HG03280 (cell line): ENCODE data around the gene ZDHHC18.
A peak's percentile ranks its signal among the peaks of the same experiment; 100 is the strongest.

Experiments used
- ATAC-seq: cut with Tn5 transposase; IDR thresholded peaks from one replicate; pipeline ENCODE4 v1.9.1; 2021; ENCODE audit warnings: mild to moderate bottlenecking, moderate library complexity; ENCODE audit not compliant: unreplicated experiment

Gene ZDHHC18, protein sequence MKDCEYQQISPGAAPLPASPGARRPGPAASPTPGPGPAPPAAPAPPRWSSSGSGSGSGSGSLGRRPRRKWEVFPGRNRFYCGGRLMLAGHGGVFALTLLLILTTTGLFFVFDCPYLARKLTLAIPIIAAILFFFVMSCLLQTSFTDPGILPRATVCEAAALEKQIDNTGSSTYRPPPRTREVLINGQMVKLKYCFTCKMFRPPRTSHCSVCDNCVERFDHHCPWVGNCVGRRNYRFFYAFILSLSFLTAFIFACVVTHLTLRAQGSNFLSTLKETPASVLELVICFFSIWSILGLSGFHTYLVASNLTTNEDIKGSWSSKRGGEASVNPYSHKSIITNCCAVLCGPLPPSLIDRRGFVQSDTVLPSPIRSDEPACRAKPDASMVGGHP

DNA sequence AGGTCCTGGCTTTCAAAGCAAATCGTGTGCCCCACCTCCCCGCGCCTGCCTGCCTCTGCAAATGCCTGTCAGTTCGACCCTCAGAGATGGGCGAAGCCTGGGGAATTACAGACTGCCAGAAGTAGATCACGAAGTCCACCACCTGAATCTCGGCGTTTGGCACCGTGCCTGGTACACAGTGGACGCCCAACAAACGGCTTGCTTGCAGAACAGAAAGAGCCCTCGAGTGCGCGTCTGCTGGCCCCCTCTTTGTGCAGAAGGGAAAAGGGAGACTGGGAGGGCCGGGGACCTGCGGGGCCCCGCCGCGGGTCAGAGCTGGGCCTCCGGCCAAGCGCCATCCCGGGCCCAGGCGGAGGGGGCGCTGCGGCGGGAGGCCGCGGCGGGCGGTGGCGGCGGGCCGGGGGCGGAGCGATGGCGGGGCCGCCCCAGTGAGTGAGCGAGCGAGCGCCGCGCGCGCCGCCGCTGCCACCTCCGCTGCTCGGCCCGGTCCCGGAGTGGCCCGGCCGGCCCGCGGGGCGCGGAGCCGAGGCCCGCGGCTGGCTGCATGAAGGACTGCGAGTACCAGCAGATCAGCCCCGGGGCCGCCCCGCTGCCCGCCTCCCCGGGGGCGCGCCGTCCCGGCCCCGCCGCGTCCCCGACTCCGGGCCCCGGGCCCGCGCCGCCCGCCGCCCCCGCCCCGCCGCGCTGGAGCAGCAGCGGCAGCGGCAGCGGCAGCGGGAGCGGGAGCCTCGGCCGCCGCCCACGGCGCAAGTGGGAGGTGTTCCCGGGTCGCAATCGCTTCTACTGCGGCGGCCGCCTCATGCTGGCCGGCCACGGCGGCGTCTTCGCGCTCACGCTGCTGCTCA, at the start of gene ZDHHC18:
Gene ZDHHC18, plus strand, starts transcription at position 428 of the 845 bp plus-strand sequence. Its CDS starts 117 bp downstream, at position 545.
- peak; percentile 85 for ATAC-seq

DNA sequence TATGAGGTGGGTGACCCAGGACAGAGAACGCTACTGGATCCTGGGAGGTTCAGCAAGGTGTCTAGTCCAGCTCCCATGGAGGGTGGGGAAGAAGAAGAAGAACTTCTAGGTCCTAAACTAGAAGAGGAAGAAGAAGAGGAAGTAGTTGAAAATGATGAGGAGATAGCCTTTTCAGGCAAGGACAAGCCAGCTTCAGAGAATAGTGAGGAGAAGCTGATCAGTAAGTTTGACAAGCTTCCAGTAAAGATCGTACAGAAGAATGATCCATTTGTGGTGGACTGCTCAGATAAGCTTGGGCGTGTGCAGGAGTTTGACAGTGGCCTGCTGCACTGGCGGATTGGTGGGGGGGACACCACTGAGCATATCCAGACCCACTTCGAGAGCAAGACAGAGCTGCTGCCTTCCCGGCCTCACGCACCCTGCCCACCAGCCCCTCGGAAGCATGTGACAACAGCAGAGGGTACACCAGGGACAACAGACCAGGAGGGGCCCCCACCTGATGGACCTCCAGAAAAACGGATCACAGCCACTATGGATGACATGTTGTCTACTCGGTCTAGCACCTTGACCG, 47.3 kb upstream of the ZDHHC18 start:
- ATAC-seq = no peak

DNA sequence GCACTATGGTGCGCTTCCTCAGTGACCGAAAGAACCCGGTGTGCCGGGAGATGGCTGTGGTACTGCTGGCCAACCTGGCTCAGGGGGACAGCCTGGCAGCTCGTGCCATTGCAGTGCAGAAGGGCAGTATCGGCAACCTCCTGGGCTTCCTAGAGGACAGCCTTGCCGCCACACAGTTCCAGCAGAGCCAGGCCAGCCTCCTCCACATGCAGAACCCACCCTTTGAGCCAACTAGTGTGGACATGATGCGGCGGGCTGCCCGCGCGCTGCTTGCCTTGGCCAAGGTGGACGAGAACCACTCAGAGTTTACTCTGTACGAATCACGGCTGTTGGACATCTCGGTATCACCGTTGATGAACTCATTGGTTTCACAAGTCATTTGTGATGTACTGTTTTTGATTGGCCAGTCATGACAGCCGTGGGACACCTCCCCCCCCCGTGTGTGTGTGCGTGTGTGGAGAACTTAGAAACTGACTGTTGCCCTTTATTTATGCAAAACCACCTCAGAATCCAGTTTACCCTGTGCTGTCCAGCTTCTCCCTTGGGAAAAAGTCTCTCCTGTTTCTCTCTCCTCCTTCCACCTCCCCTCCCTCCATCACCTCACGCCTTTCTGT, 46.0 kb upstream of the ZDHHC18 start:
- no peak for ATAC-seq

DNA sequence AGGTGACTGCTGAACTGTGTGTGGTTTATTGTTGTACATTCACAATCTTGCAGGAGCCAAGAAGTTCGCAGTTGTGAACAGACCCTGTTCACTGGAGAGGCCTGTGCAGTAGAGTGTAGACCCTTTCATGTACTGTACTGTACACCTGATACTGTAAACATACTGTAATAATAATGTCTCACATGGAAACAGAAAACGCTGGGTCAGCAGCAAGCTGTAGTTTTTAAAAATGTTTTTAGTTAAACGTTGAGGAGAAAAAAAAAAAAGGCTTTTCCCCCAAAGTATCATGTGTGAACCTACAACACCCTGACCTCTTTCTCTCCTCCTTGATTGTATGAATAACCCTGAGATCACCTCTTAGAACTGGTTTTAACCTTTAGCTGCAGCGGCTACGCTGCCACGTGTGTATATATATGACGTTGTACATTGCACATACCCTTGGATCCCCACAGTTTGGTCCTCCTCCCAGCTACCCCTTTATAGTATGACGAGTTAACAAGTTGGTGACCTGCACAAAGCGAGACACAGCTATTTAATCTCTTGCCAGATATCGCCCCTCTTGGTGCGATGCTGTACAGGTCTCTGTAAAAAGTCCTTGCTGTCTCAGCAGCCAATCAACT, 45.2 kb upstream of the ZDHHC18 start:
- no peak for ATAC-seq

DNA sequence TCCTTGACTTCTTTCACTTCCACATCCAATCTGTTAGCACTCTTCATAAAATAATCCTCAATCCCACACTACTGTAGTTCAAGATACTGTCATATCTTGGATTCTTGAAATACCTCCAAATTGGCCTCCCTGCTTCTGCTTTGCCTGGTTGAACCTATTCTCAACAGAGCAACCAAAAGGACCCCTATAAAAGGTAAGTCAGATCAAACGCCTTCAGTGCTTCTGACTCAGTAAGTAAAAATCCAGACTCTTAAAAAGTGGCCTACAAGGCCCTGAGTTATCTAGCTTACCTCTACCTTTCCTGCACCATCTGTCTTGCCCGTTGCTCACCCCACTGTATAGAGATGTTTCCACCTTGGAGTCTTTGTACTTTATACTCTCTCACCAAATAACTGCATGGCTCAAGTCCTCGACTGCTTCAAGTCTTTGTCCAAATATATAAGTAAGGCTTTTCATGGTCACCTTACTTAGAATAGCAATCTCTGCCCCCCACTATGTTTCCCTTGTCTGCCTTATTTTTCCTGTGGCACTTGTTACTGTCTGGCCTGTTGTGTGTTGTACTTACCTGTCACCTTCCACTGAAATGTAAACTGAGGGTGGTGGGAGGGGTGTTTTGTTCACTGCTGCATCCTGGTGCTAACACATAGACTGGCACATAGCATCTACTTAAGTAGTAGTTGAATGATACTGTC, 43.8 kb upstream of the ZDHHC18 start:
- no peak for ATAC-seq

DNA sequence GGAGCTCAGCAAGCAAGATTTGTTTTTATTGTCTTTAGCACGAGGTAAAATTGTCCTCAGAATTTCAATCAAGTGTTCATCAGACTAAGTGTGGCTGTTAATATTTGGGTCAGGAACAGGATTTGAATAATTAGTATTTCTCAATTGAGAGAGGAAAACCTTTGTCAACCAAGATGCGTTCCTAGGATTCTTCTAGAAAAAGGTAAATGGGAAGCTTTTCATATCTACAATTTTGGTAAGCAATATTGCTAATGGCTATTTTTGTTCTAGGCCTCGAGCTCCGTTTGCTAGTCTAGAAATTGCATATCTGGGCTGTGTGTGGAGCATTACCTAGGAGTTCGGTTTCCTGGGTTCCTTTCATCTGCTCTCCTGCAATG, 42.9 kb upstream of the ZDHHC18 start:
- no peak for ATAC-seq

DNA sequence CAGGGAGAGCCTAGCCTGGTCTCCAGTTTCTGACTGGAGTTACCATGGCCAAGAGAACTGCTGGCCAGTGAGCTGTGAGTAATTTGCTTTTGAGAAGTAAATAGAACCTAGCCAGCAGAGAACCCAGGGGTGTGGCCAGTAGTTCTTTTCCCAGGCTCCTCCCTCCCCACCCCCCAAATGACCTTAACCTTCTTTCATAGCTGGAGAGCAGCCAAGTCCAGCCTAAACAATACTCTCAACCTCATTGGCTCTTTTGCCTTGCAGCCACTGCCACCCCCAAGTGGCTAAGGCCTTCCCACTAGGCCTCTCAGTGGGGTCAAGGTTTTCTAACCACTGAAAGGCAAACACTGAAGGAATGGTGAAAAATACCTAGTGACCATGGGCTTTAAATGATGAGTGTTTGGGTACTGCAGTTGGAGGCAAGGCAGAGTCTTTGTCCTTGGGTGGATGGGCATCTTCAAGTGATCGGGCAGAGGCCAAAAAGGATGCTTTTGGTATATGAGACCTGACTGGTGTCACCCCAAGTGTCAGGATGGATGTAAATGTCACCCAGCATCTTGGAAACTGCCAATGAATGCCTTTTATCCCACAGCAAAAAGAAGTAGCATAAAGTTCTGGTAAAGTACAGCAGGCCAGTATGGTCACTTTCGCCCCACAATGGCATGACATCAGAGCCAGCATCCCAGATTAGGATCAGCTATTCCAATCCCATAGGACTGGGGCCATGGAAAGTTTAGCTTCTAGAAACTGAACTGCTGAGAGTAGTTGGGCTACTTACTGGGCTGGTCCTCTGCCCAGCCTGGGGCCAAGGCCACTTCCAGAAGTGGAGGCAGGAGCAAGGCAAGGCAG, 42.2 kb upstream of the ZDHHC18 start:
- no peak for ATAC-seq

DNA sequence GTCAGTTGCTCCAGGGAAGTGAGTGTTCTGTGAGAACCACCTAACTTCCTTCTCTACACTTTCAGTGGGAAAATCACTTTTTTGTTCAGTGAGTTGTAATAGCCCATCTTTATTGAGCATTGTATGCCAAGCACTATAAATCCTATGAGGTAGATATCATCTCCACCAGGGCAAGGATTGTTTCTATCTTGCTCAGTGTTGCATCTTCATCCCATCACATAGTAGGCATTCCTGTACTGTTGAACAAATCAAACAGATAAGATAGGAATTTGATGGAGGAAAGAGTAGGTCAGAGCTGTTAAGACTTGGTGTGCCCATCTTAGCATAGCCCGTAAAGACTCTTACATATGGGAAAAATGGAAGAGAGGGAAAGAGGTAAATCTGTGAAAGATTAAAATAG, 41.6 kb upstream of the ZDHHC18 start:
- no peak for ATAC-seq

DNA sequence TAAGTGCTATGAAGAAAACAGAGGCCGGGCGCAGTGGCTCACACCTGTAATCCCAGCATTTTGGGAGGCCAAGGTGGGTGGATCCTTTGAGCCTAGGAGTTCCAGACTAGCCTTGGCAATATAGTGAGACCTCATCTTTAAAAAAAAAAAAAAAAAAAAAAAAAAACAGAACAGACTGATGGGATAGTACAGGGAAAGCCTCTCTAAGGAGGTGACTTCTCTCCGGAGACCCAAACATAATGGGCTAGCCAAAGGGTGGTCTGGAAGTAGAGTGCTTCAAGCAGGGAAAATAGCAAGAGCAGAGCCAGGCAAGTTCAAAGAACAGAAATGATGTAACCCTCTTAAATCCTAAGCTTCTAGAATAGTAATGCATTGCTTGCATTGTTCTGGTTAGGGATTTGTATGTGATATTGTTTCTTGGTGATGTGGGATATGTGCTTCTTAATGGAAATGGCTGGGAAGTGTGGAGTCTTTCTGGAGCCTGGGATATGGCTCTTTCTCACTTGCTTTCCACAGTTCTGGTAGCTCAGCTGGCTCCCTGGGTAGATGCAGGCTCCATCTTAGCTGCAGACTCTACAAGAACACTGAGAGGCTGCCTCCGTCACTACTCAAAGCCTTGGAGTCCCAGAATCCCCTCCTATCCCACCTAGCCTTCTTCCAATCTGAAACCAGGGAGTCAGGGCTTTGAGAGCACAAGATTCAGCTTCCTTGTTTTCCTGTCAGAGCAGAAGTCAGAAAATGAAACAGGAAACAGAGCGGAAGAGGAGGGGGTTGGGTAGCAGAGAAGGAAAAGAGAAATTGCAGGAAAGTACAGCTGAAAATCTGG, 40.7 kb upstream of the ZDHHC18 start:
- no peak for ATAC-seq

DNA sequence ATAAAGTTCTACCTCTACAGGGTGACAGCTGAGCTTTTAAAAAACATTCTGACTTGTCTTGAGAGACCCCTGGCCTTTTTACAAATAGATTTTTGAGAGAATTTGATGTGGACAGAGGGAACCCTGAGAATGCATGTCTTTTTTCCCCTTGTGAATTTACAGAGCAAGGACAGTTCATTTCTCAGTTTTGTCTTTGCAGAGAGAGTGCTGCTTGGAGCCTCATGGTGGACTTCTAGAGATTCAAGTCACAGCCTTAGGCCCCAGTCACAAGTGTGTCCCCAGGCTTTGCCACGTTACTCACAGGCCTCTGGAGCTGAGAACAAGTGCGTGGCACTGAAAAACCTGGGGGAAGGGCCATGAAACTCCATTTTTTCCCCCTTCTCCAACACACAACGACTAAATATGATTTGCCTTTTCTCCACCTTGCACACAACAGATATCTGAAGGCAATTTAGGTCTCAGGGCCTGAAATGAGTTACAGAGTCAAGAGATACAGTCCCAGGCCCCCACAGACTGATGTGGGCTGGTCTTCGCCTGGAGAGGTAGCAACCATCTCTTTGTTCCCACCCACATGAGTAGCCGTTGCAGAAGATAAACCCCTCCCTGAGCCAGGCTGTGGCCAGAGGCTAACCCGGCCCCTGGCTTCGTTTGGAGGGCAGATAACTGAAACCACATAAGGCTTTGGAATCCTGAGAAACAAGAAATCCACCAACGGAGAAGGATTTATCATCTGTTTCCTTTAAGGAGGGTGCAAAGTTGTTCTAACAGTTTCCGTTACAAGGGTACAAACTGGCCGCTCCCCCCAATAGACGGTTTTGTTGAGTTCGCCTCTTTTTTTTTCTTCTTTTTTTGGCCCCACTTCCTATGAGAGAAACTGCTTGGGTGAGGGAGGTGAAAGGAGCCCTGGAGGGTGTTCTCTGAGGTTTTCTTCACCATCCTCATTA, 39.8 kb upstream of the ZDHHC18 start:
- ATAC-seq = no peak

DNA sequence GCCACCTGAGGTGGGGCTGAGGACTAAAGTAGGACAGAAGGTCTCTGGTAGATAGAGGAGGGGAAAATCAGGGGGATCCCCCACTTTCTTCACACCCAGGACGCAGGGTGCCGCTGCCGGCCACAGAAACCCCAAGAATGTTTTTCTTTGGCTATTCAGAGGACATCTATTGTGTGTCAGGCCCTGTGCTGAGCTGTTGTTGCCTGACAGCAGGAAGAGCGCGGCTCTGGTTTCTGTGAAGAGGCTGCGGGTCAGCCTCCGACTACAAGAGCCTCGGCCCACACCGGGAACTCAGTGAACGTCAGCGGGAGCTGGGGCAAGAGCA, 39.1 kb upstream of the ZDHHC18 start:
- ATAC-seq = peak; percentile 30

DNA sequence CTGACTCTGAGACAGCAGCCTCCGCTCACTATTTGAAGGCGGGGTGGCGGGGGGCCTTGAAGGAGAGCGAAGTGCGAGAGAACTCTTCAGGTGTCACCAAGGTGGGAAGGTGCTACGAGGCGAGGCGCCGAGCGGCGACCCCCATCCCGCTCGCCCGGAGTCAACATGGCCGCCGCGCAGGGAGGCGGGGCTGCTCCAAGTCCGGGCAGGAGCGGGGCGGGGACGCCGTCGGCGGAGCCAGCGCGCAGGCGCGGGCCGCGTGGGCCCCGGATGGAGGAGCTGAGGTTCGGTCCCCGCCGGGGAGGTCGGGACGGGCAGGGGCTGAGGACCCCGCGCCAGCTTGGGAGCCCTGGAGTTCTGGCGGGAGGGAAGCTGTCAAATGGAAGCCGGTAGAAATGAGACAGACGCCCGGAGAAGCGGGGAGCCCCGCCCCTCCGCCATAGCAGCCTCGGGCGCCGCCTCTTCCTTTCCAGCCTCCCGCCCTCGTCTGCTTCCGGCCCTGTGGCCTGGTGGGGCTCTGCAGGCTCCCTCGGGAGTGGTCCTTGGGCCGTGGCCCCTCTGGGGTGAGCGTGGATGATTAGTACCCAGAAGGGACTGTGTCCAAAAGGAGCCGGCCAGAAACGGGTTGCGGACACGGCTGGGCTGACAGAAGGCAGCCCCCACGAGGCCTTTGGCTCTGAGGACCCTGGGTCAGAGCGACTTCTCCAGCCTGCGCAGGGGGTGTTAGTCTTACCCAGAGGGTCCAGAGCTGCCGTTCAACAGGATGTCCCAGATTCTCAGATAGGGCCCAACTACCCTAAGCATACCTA, 38.6 kb upstream of the ZDHHC18 start, which contains the start of gene PIGV:
Gene PIGV, plus strand, starts transcription at position 245 of the 809 bp plus-strand sequence. CDS start 2,866 bp downstream, outside the sequence.
- peak; percentile 67 for ATAC-seq

DNA sequence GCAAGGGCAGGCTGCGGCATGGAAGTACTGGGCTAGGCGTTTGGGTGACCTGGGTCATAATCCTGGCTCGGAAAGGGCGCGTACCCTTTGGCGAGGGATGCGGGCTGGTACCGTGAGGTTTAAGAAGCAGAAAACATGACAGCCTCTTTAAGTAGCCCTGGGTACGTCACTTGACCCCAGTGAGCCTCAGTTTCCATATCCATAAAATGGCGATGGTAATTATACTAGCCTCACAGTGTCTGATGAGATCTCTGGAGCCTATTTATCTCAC, 38.0 kb upstream of the ZDHHC18 start:
- no peak for ATAC-seq

DNA sequence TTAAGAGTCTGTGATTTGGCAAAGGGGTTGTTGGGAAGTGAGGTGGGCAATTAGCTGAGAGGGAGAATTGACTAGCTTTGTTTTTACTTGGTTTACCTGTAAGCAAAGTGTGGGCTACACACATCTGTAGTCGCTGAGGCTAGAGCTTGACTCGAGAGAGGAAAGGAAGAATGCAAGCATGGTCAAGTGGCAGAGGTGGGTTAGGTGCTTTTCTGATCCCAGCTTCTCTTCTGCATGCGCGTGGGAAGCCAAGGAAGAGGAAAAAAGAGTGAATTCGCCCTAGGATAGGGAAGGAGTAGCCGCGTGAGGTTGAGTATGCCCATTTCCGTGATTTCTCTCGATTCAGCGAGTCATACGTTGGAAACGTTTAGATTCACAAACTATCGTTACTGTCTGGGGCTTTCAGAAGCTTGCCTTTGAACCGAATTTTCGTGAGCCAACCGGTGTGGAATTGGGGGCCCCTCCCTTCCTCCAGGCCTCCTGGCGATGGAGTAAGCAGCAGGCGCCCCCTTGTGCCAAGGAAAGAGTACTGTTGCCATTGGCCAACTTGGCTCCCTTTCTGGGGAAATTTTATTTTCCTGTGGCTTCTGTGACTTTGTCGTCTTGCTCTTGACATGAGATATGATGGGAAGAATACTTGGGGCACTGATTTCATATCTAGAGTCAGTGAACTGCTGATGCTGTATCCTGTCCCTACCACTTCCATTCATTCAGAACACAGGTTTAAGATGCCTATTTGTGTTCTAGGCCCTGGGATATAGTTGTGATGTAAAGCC, 37.5 kb upstream of the ZDHHC18 start:
- ATAC-seq = peak; percentile 29

DNA sequence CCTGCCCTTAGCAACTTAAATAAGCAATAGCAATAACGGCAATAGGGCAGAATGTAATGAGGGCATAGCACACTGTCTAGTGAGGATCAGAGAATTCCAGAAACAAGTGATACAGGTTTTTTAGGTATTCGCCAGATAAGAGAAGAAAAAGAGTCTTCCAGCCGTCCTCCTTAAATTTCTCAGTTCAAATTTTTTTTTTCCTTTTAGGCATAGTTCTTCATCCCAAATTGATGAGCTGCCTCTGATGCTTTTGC, 36.9 kb upstream of the ZDHHC18 start:
- no peak for ATAC-seq

DNA sequence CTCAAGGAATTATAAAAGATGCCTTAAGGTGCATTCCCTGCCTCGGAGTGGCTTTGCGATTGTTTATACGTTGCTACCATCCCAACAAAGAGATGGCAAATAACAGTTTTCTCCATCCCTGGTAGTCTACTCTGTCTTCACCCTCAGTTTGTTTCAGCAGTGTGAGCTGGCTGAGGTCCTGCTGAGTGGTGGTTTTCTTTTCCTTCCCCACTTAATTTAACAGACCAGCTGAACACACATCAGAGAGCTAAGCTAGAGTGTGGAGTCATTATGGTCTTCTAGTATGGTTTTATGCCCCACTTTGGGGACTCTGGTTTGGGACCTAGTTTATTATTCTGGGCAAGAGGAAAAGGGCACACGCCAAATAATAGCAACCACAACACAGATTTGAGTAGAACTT, 36.6 kb upstream of the ZDHHC18 start:
- ATAC-seq = no peak
